Gastrocnemius medialis (tissue), 4 donors: Measurements from ENCODE around the gene ATIC.

ENCODE experiments used
- POLR2A ChIP-seq, 2 donors: fragments of 450-650 bp; IDR thresholded peaks; one replicate each; pipeline ENCODE4 v1.6.1; 2017; ENCODE audit warnings: antibody characterized with exemption in 2 of 2, mild to moderate bottlenecking in 2 of 2, moderate library complexity in 2 of 2
- TF ChIP-seq, protein P1 (sequence below), 5 experiments: fragments of 450-650 bp in 3 of 5; fragments of 200-600 bp in 2 of 5; sonication (generic) in 2 of 5; IDR thresholded peaks in 4 of 5; conservative IDR thresholded peaks in 1 of 5; 1 replicate in 4 of 5; 2 replicates in 1 of 5; pipeline ENCODE4 v1.5.1; 2016 to 2019; ENCODE audit warnings: antibody characterized with exemption in 5 of 5, mild to moderate bottlenecking in 3 of 5, moderate library complexity in 3 of 5

DNA sequence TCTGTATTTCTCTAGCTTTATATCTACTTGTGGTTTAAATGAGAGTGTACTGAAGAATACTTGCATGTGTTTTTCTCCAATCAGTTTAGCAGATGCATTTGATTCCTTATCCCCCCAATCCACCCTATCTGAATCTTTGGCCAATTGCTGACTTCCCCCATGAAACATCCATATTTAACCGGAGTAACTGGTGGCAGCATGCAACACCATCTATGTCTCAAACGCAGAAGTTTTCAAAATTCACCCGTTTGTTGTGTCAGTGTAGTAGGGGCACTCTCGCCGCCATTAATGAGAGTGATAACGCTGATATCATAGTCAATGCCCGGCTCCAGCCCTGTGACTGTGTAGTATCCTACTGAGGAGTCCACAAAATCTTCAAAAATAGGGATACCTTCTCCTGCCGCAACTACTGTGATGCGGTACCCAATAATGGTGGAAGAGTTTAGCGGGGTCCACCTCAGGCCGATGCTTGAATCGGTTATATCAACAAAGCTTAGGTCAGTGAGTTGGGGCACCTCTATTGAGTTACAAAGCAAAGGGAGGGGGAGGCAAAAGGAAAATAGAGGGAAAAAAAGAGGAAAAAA, 80.9 kb downstream of the ATIC start:
- TF ChIP-seq, protein P1, sequence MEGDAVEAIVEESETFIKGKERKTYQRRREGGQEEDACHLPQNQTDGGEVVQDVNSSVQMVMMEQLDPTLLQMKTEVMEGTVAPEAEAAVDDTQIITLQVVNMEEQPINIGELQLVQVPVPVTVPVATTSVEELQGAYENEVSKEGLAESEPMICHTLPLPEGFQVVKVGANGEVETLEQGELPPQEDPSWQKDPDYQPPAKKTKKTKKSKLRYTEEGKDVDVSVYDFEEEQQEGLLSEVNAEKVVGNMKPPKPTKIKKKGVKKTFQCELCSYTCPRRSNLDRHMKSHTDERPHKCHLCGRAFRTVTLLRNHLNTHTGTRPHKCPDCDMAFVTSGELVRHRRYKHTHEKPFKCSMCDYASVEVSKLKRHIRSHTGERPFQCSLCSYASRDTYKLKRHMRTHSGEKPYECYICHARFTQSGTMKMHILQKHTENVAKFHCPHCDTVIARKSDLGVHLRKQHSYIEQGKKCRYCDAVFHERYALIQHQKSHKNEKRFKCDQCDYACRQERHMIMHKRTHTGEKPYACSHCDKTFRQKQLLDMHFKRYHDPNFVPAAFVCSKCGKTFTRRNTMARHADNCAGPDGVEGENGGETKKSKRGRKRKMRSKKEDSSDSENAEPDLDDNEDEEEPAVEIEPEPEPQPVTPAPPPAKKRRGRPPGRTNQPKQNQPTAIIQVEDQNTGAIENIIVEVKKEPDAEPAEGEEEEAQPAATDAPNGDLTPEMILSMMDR (IDR thresholded peaks at IDR 0.05 in 4 of 5, conservative IDR thresholded peaks at IDR 0.05 in 1 of 5), result no peak
- no peak for TF ChIP-seq POLR2A (IDR thresholded peaks at IDR 0.05)
